ENCODE measurements around the gene CDRT15. TPM values are rescaled to one million over a fixed set of nuclear protein-coding genes. Genes with fewer than 3 reads are reported as not detected.

The CDRT15 gene
- total and polyA plus RNA-seq, 2 experiments from 2014 or later: 0.40 TPM; not detected in 1

GRCh38 chr17:14205380-14205779 is 31.3 kb downstream of the CDRT15 start:
- no peak overlapping the region for H3K4me2 ChIP-seq
- H3K27ac Mint-ChIP-seq: no peak overlapping the region
- no peaks in the 10 kb centered on the region for H3K9me2 ChIP-seq (ENCODE audit: insufficient read depth)
- ATAC-seq (no peak), DNase-seq (ENCODE audit: low spot score) (no peak)
- no peaks in the 10 kb centered on the region for H3K36me3 ChIP-seq (ENCODE audit: insufficient read depth)
- H3K27ac ChIP-seq (ENCODE audit: low read depth): no peak overlapping the region
- peaks cover 19% of the 10 kb centered on the region for H3K36me3 Mint-ChIP-seq (ENCODE audit: low read depth)
- no peaks in the 10 kb centered on the region for H4K20me1 ChIP-seq (replicated peaks; ENCODE audit: insufficient read depth)
- no peak overlapping the region for H2AFZ ChIP-seq
- H3K27me3 ChIP-seq (ENCODE audit: insufficient read depth): no peaks in the 10 kb centered on the region
- H3K79me2 ChIP-seq (replicated peaks; ENCODE audit: insufficient read depth): no peaks in the 10 kb centered on the region
- no peak overlapping the region for H3K4me3 ChIP-seq
- H3K4me3 Mint-ChIP-seq: no peak overlapping the region
- H3K4me1 ChIP-seq (ENCODE audit: insufficient read depth): 0 out of 2 replicates have a peak, but pooled peaks cover 4% of the 10 kb centered on the region
- TF ChIP-seq STAT1 (IDR thresholded peaks at IDR 0.05; ENCODE audit: unreplicated experiment) (no peak), JUNB (IDR thresholded peaks at IDR 0.05; ENCODE audit: unreplicated experiment) (no peak), EZH2 (IDR thresholded peaks at IDR 0.05; ENCODE audit: low read depth, unreplicated experiment) (no peak), CREB1 (CRISPR knock-in tag; IDR thresholded peaks at IDR 0.05; ENCODE audit: low read depth) (no peak), POLR2AphosphoS5 (IDR thresholded peaks at IDR 0.05; ENCODE audit: low read depth) (no peak), ZNF331 (CRISPR knock-in tag; IDR thresholded peaks at IDR 0.05; ENCODE audit: low read depth) (no peak), EZH2phosphoT487 (IDR thresholded peaks at IDR 0.05; ENCODE audit: unreplicated experiment) (no peak)
- TF ChIP-seq, protein P1, sequence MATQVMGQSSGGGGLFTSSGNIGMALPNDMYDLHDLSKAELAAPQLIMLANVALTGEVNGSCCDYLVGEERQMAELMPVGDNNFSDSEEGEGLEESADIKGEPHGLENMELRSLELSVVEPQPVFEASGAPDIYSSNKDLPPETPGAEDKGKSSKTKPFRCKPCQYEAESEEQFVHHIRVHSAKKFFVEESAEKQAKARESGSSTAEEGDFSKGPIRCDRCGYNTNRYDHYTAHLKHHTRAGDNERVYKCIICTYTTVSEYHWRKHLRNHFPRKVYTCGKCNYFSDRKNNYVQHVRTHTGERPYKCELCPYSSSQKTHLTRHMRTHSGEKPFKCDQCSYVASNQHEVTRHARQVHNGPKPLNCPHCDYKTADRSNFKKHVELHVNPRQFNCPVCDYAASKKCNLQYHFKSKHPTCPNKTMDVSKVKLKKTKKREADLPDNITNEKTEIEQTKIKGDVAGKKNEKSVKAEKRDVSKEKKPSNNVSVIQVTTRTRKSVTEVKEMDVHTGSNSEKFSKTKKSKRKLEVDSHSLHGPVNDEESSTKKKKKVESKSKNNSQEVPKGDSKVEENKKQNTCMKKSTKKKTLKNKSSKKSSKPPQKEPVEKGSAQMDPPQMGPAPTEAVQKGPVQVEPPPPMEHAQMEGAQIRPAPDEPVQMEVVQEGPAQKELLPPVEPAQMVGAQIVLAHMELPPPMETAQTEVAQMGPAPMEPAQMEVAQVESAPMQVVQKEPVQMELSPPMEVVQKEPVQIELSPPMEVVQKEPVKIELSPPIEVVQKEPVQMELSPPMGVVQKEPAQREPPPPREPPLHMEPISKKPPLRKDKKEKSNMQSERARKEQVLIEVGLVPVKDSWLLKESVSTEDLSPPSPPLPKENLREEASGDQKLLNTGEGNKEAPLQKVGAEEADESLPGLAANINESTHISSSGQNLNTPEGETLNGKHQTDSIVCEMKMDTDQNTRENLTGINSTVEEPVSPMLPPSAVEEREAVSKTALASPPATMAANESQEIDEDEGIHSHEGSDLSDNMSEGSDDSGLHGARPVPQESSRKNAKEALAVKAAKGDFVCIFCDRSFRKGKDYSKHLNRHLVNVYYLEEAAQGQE (IDR thresholded peaks at IDR 0.05; ENCODE audit: unreplicated experiment): no peak
- TF ChIP-seq, protein P2, sequence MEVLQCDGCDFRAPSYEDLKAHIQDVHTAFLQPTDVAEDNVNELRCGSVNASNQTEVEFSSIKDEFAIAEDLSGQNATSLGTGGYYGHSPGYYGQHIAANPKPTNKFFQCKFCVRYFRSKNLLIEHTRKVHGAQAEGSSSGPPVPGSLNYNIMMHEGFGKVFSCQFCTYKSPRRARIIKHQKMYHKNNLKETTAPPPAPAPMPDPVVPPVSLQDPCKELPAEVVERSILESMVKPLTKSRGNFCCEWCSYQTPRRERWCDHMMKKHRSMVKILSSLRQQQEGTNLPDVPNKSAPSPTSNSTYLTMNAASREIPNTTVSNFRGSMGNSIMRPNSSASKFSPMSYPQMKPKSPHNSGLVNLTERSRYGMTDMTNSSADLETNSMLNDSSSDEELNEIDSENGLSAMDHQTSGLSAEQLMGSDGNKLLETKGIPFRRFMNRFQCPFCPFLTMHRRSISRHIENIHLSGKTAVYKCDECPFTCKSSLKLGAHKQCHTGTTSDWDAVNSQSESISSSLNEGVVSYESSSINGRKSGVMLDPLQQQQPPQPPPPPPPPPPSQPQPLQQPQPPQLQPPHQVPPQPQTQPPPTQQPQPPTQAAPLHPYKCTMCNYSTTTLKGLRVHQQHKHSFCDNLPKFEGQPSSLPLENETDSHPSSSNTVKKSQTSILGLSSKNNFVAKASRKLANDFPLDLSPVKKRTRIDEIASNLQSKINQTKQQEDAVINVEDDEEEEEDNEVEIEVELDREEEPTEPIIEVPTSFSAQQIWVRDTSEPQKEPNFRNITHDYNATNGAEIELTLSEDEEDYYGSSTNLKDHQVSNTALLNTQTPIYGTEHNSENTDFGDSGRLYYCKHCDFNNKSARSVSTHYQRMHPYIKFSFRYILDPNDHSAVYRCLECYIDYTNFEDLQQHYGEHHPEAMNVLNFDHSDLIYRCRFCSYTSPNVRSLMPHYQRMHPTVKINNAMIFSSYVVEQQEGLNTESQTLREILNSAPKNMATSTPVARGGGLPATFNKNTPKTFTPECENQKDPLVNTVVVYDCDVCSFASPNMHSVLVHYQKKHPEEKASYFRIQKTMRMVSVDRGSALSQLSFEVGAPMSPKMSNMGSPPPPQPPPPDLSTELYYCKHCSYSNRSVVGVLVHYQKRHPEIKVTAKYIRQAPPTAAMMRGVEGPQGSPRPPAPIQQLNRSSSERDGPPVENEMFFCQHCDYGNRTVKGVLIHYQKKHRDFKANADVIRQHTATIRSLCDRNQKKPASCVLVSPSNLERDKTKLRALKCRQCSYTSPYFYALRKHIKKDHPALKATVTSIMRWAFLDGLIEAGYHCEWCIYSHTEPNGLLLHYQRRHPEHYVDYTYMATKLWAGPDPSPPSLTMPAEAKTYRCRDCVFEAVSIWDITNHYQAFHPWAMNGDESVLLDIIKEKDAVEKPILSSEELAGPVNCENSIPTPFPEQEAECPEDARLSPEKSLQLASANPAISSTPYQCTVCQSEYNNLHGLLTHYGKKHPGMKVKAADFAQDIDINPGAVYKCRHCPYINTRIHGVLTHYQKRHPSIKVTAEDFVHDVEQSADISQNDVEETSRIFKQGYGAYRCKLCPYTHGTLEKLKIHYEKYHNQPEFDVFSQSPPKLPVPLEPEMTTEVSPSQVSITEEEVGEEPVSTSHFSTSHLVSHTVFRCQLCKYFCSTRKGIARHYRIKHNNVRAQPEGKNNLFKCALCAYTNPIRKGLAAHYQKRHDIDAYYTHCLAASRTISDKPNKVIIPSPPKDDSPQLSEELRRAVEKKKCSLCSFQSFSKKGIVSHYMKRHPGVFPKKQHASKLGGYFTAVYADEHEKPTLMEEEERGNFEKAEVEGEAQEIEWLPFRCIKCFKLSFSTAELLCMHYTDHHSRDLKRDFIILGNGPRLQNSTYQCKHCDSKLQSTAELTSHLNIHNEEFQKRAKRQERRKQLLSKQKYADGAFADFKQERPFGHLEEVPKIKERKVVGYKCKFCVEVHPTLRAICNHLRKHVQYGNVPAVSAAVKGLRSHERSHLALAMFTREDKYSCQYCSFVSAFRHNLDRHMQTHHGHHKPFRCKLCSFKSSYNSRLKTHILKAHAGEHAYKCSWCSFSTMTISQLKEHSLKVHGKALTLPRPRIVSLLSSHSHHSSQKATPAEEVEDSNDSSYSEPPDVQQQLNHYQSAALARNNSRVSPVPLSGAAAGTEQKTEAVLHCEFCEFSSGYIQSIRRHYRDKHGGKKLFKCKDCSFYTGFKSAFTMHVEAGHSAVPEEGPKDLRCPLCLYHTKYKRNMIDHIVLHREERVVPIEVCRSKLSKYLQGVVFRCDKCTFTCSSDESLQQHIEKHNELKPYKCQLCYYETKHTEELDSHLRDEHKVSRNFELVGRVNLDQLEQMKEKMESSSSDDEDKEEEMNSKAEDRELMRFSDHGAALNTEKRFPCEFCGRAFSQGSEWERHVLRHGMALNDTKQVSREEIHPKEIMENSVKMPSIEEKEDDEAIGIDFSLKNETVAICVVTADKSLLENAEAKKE (CRISPR knock-in tag; IDR thresholded peaks at IDR 0.05): no peak
- H3K4me1 Mint-ChIP-seq: peaks cover 14% of the 10 kb centered on the region
- H3K27me3 Mint-ChIP-seq (ENCODE audit: insufficient read depth, low read depth, poor library complexity): no peaks in the 10 kb centered on the region
- H3F3A ChIP-seq (replicated peaks; ENCODE audit: low read depth): no peaks in the 10 kb centered on the region
- peaks cover 3% of the 10 kb centered on the region; the same call in 2 of the 3 replicates for H3K9me3 Mint-ChIP-seq

All from GM23338 (cell line).